PFSK-1 (cell line): ENCODE measurements around the gene NET1.

Experiments
- FOXP2 ChIP-seq: optimal IDR thresholded peaks from 2 replicates; pipeline ENCODE3; 2011; ENCODE audit warnings: borderline replicate concordance, control low read depth, inconsistent platforms; ENCODE audit not compliant: insufficient read depth; ENCODE audit errors: extremely low read length, extremely low read depth
- POLR2AphosphoS5 ChIP-seq: IDR thresholded peaks from 2 replicates; pipeline ENCODE4 v1.6.1; 2012; ENCODE audit warnings: low read depth, mild to moderate bottlenecking, control low read depth, low read length, moderate library complexity
- REST ChIP-seq, 2 experiments: IDR thresholded peaks; 2 replicates each; pipeline versions ENCODE4 v1.6.1 to v1.8.0; 2011 to 2012; ENCODE audit warnings: low read depth in 2 of 2, low read length in 2 of 2, control low read depth in 1 of 2, inconsistent platforms in 1 of 2, mild to moderate bottlenecking in 1 of 2, moderate library complexity in 1 of 2; ENCODE audit not compliant: insufficient read depth in 1 of 2
- SIN3A ChIP-seq: IDR thresholded peaks from 2 replicates; pipeline ENCODE4 v1.6.1; 2012; ENCODE audit warnings: mild to moderate bottlenecking, low read length, moderate library complexity, borderline replicate concordance; ENCODE audit not compliant: insufficient read depth
- TAF1 ChIP-seq: IDR thresholded peaks from 2 replicates; pipeline ENCODE4 v1.6.1; 2012; ENCODE audit warnings: low read length, control low read depth, borderline replicate concordance; ENCODE audit not compliant: insufficient read depth

NET1 gene

DNA sequence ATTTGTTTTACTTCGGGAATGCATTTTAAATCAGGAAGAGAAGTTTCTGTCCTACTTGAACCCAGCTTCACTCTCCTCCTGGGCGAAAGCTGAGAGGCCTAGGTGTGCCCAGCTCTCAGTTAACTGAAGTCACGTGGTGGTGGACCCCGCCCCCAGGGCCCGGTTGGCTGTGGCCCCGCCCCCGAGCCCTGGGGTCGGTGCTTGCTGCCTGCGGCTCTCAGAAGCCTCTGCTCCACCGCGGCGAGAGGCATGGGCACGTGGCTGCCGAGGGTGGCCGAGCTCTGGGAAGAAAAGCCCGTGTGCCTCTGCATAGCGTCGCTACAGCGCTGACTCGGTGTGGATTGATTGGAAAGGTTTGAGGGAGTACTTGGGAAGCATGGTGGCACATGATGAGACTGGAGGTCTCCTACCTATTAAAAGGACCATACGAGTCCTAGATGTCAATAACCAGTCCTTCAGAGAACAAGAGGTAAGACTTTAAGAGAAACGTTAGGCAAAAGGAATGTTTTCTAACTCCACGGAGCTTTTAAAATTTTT, 34.1 kb downstream of the NET1 start:
- TF ChIP-seq TAF1 (no peak), REST (IDR thresholded peaks at IDR 0.05; ENCODE audit: insufficient read depth in 1 of 2, low read depth in 2 of 2, low read length in 2 of 2) (no peak), FOXP2 (no peak), POLR2AphosphoS5 (no peak), SIN3A (no peak)

DNA sequence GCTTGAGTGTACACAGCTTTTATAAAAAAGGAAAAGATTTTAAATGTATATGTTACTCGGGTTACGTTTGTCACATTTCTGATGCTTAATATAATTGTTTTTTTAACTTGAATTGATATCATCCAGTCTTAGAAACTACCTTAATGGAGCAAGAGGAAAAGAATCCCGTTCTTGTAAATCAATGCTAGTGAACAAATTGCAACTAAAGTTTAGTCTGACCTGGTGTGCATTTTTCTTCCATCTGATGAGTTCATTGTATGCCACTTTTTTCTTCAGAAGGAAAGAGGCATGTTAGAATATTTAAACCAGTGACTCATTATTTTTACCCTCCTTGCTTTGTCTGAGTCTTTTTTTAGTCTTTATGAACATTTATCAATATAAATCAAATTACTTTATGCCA, 34.7 kb downstream of the NET1 start:
- TF ChIP-seq FOXP2 = no peak

- TF ChIP-seq FOXP2 = no peak
- no peak for TF ChIP-seq POLR2AphosphoS5
- no peak for TF ChIP-seq REST (IDR thresholded peaks at IDR 0.05; ENCODE audit: insufficient read depth in 1 of 2, low read depth in 2 of 2, low read length in 2 of 2)
- TF ChIP-seq TAF1 = no peak
- no peak for TF ChIP-seq SIN3A
Measured at GRCh38 chr10:5447611-5448071, 35.3 kb downstream of the NET1 start.

- no peak for TF ChIP-seq FOXP2
- TF ChIP-seq TAF1 = no peak
- TF ChIP-seq SIN3A = no peak
- TF ChIP-seq POLR2AphosphoS5 = no peak
- TF ChIP-seq REST (IDR thresholded peaks at IDR 0.05; ENCODE audit: insufficient read depth in 1 of 2, low read depth in 2 of 2, low read length in 2 of 2) = no peak
Measured at GRCh38 chr10:5448333-5449001, 36.1 kb downstream of the NET1 start.

DNA sequence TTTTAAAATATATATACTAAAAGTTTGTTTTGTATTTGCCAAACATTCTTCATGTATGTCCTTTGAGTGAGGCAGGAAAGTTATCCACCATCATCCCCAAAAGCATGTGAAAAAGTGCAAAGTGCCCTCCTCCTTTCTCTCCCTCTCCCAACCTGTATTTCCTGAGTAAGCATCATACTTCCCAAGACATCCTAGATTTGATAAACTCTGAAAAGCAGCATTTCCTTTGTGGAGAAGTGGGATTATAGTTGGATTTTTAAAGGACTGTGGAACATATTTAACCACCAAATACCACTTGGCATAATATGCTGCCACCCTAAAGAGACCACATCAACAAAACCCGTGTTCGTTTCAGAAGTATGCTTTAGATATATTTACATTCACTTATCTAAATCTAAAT, 36.9 kb downstream of the NET1 start:
- no peak for TF ChIP-seq SIN3A
- TF ChIP-seq POLR2AphosphoS5 = no peak

- TF ChIP-seq POLR2AphosphoS5 = no peak
- no peak for TF ChIP-seq SIN3A
- no peak for TF ChIP-seq FOXP2
- no peak for TF ChIP-seq REST (IDR thresholded peaks at IDR 0.05; ENCODE audit: insufficient read depth in 1 of 2, low read depth in 2 of 2, low read length in 2 of 2)
Measured at GRCh38 chr10:5449823-5450222, 37.5 kb downstream of the NET1 start.
